Measurements from ENCODE around the gene KRT28. TPM values are rescaled to one million over a fixed set of nuclear protein-coding genes. Genes with fewer than 3 reads are reported as not detected.
"Not testable (repeated sequence)": the region's sequence is repeated elsewhere in the genome, so short reads cannot be mapped to it uniquely, and the experiment has no call there.

The KRT28 gene
- total RNA-seq, 4 donors from 2014 or later, result not detected

- no peak for DNase-seq (ENCODE audit: low spot score)
- no peak for TF ChIP-seq CTCF (IDR thresholded peaks at IDR 0.05)
- no peak for ATAC-seq (ENCODE audit: low FRiP score)
Measured at GRCh38 chr17:40765657-40766056, 34.1 kb downstream of the KRT28 start.

GRCh38 chr17:40763752-40764151, 36.0 kb downstream of the KRT28 start:
- ATAC-seq (ENCODE audit: low FRiP score) (no peak), DNase-seq (ENCODE audit: low spot score) (no peak)
- no peak for TF ChIP-seq CTCF (IDR thresholded peaks at IDR 0.05)

- DNase-seq (ENCODE audit: low spot score), result no peak
- no peak for TF ChIP-seq CTCF (IDR thresholded peaks at IDR 0.05)
- ATAC-seq (ENCODE audit: low FRiP score), result no peak
Measured at GRCh38 chr17:40760105-40761016, 39.4 kb downstream of the KRT28 start.

GRCh38 chr17:40755231-40755630, 44.5 kb downstream of the KRT28 start, which contains the start of gene KRT25:
Gene KRT25, minus strand, starts transcription at chr17:40755331. Its CDS starts 60 bp downstream, at chr17:40755271.
- ATAC-seq (ENCODE audit: low FRiP score), result no peak
- no peak for TF ChIP-seq CTCF (IDR thresholded peaks at IDR 0.05)

GRCh38 chr17:40753804-40754203, 46.0 kb downstream of the KRT28 start:
- ATAC-seq (ENCODE audit: low FRiP score) (no peak), DNase-seq (ENCODE audit: low spot score) (no peak)

More at GRCh38 chr17:40755231-40755630, 44.5 kb downstream of the KRT28 start, which contains the start of gene KRT25:
- no peak for DNase-seq (ENCODE audit: low spot score)

GRCh38 chr17:40751065-40751464, 48.7 kb downstream of the KRT28 start:
- no peak for ATAC-seq (ENCODE audit: low FRiP score)
- no peak for DNase-seq (ENCODE audit: low spot score)
- no peak for TF ChIP-seq CTCF (IDR thresholded peaks at IDR 0.05)

More at GRCh38 chr17:40753804-40754203, 46.0 kb downstream of the KRT28 start:
- no peak for TF ChIP-seq CTCF (IDR thresholded peaks at IDR 0.05)

- TF ChIP-seq CTCF (IDR thresholded peaks at IDR 0.05), result no peak
- ATAC-seq (ENCODE audit: low FRiP score), result no peak
- DNase-seq (ENCODE audit: low spot score), result no peak
Measured at GRCh38 chr17:40750391-40750790, 49.4 kb downstream of the KRT28 start.

- not testable (repeated sequence) for ATAC-seq (ENCODE audit: low FRiP score); DNase-seq (ENCODE audit: low spot score)
Measured at GRCh38 chr17:40748666-40749065, 51.1 kb downstream of the KRT28 start.

Data from omental fat pad (tissue), 4 donors.